Smooth muscle cell of the brain vasculature (primary cell): Measurements from ENCODE around the gene LDAH.

ENCODE experiments used
- DNase-seq: peaks from one replicate; pipeline ENCODE4 v3.0.0-alpha.2; 2012; ENCODE audit warnings: low read depth, low spot score

Gene LDAH

DNA sequence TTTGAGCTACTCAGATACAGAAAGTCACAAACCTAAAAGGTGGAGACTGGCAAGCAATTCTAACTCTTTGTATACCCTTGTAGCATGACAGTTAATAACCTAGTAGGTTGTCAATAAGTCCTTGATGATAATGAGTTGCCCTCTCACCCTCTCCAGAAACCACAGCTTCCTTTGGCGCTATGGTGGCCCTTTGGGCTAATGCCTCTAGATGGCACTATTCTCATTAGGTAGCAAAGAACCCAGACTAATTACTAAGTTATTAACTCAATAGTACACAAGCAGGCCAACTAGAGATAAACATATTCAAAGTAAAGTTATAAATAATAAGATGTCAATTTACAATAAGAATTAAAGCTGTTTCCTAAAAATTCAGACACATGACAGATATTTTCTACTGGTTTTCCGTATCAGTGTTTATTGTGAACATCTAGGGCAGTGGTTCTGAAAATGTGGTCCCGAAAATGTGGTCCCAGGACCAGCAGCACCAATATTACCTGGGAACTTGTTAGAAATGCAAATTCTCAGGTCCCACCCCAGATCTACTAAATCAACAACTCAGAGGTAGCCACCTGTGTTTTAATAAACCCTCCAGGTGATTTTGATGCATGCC is 41.1 kb downstream of the LDAH start:
- no peak for DNase-seq

DNA sequence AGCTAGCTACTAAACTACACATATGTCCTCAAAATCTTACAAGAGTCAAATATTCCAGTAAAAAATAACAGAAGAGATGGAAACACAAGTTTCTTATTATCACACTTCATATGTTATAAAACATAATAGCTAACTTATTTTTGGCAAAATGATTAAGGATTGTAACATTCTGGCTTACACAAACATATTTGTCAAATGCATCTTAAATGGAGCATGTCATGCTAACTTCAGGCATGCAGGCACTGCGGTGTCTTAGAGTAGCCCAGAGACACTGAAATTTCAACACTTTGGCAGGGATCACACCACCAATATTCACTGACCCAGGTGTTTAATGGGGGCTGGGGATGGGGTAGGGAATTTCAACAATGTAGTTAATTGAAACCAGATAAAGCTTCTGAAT is 51.6 kb downstream of the LDAH start:
- DNase-seq = no peak

DNA sequence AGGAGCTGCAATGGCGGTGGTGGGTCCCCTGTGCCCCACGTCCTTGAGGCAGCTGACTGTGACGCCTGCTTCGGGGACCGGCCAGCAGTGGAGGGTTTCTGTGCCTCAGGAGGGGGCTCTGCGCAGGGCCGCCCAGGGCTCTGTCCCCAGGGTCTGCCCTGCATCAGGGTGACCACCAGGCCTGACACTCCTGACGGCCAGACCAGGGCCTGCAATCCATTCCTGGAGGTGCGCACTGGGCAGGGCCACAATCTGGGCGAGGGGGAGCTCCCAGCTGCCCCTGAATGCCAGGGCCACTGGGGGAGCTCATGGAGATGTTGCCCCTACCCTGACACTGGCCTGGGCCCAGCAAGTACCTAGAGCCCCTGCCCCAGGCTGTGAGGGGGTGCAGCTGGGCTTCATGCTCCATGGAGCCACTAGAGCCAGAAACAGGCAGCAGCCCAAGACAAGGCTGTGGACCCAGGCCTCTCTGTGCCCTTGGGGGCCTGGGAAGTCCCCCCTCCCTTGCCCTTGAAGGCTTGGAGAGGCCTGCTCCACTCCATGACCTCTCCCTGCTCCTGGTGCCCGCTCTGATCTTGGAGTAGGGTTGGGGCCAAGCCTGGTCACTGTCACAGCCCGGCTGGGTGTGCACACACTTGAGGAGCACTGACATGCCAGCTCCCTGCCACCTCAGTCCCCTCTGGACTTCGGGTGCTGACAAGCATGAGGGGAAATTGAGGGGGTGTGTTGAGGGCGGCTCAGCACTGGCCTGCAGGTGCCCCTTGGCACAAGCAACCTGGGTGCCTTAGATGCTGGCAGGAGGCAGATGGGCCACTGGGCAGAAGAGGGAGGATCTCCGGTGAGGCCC is 55.9 kb downstream of the LDAH start:
- no peak for DNase-seq

DNA sequence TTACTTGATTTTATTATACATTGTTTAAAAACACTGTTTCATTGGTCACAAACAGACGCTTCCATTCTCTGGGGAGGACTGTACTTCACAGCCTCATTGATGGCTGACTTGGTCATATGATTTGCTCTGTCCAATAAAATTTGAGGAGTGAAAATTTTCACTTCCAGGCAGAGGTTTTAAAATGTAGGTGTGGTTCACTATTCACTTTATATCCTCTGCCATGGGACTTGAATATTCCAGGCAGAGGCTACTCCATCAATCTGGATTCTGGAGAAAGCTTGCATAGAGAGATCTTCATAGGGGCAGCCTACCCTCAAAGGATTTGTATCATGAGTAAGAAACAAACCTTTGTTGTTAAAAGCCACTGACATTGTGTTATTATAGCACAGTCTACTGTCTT is 56.7 kb downstream of the LDAH start:
- DNase-seq = no peak

DNA sequence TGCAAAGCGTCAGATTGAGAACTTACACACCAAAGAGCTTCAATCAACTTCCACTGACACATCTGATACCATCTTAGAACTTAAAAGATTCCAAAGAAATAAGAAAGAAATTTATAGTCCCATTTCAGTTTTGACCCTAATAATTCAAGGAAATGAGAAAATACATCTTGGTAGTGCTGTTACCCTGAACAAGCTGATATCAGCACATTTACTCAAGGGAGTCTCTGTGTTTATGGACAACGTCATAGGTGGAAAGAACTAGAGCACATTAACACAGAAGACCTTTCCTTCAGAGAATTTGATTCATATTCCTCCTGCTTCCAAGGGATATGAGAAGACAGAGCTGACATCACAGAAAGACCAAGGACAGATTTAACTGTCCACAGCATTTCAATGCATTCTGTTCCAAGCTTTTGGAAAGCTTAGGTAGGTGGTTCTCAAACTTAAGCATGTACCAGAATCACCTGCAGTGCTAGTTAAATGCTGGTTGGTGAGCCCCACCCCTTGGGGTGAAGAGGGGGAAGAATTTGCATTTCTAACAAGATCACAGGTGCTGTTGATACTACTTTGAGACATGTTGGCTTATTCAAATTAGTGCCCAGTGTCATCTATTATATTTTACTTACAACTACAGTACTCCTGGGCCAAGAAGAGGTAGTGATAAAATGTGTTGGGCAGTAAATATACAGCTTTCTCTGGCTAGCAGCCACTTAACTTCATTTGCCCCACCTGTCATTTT is 59.8 kb downstream of the LDAH start:
- no peak for DNase-seq

DNA sequence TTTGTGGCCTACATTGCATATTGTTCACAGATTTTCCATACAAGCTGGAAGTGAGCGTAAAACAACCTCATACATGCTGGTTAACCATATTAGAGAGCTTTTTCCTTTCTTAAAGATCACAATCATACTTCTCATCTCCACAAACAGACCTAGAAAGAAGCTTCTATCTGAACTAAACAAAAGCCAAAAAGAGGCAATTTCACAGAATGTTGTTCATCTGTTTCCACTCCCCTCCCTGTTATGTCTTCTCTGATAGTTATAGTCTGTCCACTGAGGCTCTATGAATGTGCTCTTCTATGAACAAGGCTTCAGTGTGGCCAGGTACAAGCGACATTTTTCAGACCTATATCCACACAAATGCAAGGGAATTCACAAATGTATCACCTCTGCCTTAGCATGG is 63.4 kb downstream of the LDAH start:
- DNase-seq = no peak

DNA sequence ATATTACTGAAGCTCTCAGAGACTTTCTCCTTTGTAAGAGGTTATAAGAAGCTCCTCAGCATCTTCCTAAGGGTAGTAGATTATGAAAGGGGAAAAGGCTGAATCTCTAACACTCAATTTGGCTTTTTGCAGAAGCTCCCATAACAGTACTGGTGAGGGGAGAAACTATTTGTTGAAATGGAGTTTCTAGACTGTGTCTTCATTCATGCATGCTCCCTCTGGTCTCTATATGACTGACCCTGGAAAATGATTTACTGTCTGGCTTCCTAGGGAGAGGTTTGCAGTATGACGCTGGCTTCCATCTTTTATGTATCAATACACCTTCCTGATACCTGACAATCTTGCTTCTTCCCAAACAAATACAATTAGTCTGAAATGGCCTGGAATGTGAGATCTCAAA is 63.9 kb downstream of the LDAH start:
- DNase-seq = no peak

DNA sequence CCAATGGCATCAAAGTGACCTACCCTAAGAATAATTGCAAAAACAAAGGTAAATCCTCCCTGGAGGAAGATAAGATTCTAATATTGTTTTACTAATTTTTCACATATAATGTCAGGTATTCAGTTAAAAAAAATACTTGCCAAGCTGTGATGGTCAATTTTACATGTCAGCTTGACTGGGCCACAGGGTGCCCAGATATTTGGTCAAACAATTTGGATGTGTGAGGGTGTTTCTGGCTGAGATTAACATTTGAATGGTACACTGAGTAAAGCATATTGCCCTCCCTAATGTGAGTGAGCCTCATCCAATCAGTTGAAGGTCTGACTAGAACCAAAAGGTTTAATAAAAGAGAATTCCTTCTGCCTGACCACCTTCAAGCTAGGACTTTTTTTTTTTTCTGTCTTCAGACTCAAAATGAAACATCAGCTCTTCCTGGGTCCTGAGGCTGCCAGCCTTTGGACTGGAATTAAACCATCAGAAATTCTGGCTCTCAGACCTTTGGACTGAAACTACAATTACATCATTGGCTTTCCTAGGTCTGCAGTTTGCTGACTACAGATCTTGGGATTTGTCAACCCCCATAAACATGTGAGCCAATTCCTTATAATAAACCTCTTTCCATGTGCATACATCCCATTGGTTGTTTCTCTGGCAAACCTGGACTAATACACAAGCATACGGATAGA is 65.4 kb downstream of the LDAH start:
- no peak for DNase-seq

DNA sequence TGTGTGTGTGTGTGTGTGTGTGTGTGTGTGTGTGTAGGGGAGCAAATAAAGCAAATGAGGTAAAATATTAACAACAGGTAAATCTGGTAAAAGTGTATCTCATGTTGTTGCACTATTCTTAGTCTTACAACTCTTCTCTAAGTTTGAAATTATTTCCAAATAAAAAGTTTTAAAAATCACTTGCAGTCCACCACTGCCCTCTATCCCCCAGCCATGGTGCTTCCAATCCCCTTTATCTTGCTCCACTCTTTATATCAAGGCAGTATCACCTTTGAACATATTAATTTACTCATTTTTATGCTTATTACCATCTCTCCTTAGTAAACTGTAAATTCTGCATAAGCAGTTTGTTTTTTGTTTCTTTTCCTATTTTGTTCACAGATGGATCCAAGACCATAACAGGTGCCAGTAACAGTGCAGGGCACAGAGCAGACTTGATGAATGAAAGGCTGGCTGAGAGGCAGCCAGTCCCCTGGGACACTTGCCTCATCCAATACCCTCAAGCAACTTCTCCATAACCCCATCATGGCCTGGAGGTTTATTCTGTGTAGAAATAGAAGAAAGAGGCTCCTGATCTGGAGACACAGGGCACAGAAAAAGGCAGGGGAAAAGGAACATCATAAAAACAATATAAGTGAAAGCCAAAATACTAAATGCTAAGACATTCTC is 67.6 kb downstream of the LDAH start:
- DNase-seq = no peak

DNA sequence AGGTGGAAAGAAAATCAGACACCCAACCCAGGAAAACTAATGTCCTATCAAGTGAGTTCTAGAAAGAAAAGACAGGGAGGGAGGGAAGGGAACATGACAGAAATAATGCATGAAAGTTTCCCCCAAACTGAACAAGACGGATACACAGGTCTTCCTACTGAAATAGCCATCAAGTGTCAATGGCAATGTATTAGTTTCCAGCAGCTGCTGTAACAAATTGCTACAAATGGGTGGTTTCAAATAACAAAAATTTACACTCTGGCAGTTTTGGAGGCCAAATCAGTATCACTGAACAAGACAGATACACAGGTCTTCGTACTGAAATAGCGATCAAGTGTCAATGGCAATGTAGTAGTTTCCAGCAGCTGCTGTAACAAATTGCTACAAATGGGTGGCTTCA is 70.6 kb downstream of the LDAH start:
- no peak for DNase-seq

DNA sequence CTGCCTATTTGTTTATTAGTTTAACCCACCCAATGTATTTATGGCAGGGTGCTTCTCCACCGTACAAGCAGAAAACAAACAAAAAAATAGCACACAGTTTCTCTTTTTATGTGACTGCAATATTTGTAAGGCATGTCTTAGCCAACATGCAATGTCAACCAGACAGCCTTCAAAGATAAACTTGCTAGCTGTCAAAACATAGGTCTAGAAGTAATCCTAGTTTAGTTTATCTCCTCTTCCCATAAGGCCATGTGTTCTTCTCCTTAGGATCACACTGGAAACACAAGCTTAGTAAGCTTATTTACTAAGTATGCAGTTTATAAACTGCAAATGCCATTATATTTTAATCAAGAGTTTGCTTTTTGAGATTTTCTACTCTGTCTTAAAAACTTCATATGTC is 75.6 kb downstream of the LDAH start:
- no peak for DNase-seq

DNA sequence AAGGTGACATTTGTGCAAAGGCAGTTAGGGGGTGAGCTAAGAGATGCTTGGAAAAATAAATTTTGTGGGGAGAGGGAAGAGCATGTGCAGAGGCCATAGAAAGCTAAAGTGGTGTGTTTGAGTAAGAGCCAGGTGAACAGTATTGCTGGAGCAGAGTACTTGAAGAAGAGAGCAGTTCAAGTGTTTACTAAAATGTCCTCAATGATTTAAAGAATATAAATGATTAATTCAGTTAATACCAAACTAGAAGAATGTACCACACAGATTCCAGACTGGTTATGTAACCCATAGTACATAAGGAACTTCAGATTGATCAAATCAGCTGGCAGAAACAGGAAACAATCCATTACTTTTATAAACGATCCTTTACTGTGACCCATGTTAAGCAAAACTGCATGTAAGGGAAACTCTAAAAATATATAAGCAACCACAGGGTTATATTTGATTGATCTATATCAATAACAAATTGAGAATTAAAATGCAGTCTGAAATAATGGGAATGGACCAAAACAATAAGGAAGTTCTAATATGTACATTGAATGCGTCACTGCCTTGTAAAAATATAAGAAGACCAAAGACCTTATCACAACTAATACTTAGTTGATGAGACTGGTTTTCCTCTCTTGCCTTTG is 76.9 kb downstream of the LDAH start:
- DNase-seq = no peak

DNA sequence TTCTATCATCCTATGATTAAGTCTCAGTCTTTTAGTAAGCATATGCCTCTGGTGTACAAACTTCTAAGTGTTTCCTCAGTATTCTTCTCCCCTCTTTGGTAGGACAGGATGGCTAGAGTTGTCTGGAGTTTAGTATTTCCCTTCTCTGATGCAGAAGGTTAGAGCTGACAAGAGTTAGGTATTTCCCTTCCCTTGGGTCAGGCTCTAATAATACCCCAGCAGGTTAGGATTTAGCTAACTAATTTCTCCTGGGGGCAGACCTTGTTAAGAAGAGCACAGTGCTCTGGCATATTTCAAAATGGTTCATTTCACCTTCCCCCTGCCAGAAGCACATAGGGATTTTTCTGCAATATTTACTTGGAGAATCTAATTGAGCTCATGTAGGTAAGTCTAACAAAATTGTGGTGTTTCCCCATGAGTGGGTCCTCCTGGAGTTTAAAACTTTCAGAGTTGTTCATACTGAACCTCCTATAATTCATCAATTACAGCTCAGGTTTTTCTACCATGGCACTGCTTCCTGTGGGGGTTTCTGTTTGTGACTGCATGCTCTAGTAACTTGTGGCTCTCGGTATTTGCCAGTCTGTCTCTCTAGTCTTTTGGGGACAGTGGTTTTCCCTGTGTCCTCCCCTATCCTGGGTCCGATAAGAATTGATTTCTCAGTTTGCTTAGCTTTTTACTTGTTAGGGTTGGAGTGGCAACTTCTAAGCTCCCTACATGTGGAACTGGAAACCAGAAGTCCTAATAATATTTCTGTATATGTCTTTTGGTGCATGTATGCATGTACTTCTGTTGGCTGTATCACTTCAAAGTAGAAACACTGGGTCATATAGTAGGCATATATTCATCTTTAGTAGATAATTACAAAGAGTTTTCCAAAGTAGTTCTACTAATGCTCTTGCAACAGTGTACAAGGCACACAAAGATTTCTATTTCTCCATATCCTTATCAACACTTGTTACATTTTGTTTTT is 78.2 kb downstream of the LDAH start:
- no peak for DNase-seq

DNA sequence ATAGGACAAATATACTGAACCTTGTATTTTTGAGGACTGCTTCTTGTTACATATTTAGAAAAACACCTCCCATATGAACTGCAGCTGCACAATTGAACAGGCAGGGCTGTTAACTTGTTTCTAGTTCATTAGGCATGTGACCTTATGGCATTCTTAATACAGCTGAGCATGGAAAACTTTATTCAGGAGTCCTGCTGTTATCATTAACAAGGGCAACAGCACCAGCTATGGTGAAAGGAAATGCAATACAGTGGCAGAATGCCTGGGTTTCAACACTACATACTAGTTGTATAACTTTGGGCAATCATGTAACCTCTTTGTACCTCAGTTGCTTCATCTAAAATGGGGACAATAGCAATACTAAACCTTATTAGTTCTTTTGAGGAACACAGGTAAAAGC is 84.1 kb downstream of the LDAH start:
- no peak for DNase-seq

DNA sequence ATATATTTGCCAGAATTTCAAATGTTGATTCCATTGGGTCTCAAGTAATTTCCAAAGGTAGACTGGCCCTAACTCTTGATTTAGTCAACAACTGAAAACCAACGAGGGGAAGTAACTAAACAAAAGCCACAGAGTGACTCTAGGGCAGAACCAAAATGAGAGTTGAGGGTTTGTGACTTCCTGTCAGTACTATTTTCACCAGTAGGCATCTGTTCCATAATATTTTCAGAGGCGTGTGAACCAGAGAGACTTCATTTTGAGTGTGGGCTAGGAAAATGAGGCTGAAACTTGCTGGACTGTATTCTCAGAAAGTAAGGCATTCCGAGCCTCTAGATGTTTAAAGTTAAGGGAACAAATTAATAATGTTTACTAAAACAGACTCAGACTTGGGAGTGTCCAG is 85.4 kb downstream of the LDAH start:
- no peak for DNase-seq

DNA sequence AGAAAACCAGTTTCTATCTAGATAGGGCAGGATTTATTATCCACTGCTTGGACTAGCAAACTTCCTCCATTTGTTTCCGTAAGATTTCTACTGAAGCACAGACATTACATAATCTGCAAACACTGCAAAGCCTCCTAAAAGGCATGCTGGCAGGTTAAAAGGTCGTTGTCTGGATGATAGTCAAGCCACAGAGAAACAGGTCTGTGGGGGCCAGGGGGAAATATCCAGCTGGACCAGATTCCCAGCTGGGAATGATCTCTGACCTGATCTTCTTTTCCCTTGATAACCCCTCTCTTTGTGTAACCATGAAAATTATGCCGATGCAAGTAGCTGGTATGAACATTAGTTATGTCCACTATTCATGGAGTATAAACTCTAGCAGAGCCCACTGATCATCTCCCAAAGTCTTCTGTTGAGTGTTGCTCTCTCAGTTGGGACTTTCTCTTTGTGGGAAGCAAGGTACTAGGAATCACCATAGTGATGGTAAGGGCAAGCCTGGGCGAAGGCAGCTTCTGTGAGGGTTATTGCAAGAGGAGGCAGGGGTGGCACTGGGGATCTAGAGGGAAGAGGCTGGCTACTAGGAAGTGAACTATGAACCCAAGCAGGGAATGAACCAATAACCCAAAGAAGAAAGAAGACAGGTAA is 94.7 kb downstream of the LDAH start:
- DNase-seq = peak; percentile 4

DNA sequence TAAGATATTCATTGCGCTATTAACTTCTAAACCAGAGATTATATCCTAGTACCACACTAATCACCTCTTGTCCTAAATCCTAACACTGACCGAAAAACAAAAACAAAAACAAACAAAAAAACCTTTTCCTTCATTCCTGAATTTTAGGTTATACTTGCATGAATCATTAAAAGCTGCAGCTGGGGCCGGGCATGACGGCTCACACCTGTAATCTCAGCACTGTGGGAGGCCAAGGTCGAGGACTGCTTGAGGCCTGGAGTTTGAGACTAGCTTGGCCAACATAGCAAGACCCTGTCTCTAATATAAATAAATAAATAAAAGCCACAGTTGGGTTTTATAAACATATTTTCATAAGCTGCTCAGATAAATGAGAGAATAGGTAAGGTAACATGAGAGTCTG is 96.0 kb downstream of the LDAH start:
- DNase-seq = no peak

DNA sequence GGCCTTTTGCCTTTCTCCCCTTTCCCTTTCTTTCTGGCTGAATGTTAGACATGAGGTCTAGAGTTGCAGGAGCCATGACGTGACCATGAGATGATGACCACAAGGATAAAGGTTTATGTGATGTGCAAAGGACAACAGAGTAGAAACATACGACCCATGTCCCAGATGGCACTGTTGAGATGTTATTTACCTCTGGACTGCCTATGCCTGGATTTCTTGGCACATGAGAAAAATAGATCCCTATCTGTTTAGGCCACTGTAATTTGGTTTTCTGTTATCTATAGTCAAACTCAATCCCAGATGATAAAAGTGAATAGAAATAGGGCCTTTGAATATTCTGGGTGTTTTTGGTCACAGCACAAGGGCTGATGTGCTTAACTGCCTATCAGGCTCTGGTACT is 97.1 kb downstream of the LDAH start:
- no peak for DNase-seq

DNA sequence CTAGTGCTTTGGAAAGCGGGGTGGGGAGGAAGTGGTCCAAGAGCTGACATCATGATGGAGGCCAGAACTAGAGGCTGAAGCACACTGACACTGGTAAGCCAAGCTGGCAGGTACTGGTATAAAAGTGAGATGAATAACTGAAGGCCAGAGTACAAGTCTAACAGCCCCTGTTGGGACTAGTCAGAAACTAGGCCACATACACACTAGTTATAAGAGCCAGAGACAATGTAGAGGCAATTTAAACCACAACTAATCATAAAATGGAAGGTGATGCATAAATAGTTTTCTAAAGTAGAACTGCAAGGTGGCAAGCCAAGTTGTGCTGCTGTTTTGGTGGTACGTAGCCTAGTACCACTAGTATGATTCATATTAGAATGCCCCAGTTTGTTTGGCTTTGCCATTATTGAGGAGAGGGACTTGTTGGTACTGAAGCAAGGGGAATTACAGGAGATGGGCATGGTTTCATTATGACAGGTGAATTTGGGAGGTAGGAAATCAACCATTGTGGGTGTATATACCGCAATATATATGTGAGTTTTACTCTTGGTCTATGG is 98.3 kb downstream of the LDAH start:
- DNase-seq = no peak
